GM12878 (cell line): Measurements from ENCODE around the gene TBC1D19.

Source experiments
- ASH2L ChIP-seq: fragments of 300-600, 200-600 bp; sonication (generic); IDR thresholded peaks from 2 replicates; pipeline ENCODE4 v1.6.1; 2017; ENCODE audit warnings: low read depth, mild to moderate bottlenecking, borderline replicate concordance
- FOXK2 ChIP-seq: fragments of 450-650 bp; IDR thresholded peaks from 2 replicates; pipeline ENCODE4 v1.6.1; 2017; ENCODE audit warnings: mild to moderate bottlenecking, moderate library complexity
- GABPA ChIP-seq: IDR thresholded peaks from 2 replicates; pipeline ENCODE4 v1.6.1; 2014; ENCODE audit warnings: antibody characterized with exemption, low read depth, mild to moderate bottlenecking, inconsistent platforms
- HDAC6 ChIP-seq: fragments of 200-600 bp; sonication (generic); IDR thresholded peaks from one replicate; pipeline ENCODE4 v1.8.0; 2017; ENCODE audit warnings: antibody characterized with exemption; ENCODE audit not compliant: unreplicated experiment
- MYC ChIP-seq: IDR thresholded peaks from 2 replicates; pipeline ENCODE4 v1.6.1; 2011; ENCODE audit warnings: mild to moderate bottlenecking, low read length, moderate library complexity, inconsistent platforms; ENCODE audit not compliant: insufficient read depth, insufficient replicate concordance, insufficient read length, severe bottlenecking
- NFYB ChIP-seq: IDR thresholded peaks from 2 replicates; pipeline ENCODE4 v1.6.1; 2011; ENCODE audit warnings: low read depth, mild to moderate bottlenecking, low read length, improper control_type of control experiment, moderate library complexity; ENCODE audit not compliant: insufficient read depth
- SIN3A ChIP-seq: IDR thresholded peaks from 2 replicates; pipeline ENCODE4 v1.6.1; 2012; ENCODE audit warnings: low read depth, low read length, improper control_type of control experiment
- TF ChIP-seq, protein P1 (sequence below): fragments of 450-650 bp; IDR thresholded peaks from 2 replicates; pipeline ENCODE4 v1.6.1; 2014; ENCODE audit warnings: mild to moderate bottlenecking
- TF ChIP-seq, protein P2 (sequence below), 3 experiments: IDR thresholded peaks in 2 of 3; conservative IDR thresholded peaks in 1 of 3; 2 replicates each; pipeline ENCODE4 v1.5.1; 2011; ENCODE audit warnings: low read depth in 3 of 3, low read length in 3 of 3, mild to moderate bottlenecking in 3 of 3, control low read depth in 2 of 3, moderate library complexity in 2 of 3, inconsistent platforms in 1 of 3, mixed read lengths in 1 of 3; ENCODE audit not compliant: control insufficient read depth in 2 of 3, insufficient read depth in 1 of 3; ENCODE audit errors: extremely low read depth in 1 of 3

- TF ChIP-seq, protein P1, sequence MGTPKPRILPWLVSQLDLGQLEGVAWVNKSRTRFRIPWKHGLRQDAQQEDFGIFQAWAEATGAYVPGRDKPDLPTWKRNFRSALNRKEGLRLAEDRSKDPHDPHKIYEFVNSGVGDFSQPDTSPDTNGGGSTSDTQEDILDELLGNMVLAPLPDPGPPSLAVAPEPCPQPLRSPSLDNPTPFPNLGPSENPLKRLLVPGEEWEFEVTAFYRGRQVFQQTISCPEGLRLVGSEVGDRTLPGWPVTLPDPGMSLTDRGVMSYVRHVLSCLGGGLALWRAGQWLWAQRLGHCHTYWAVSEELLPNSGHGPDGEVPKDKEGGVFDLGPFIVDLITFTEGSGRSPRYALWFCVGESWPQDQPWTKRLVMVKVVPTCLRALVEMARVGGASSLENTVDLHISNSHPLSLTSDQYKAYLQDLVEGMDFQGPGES, result no peak
- no peak for TF ChIP-seq HDAC6
- no peak for TF ChIP-seq ASH2L
- no peak for TF ChIP-seq MYC
- no peak for TF ChIP-seq FOXK2
- TF ChIP-seq, protein P2, sequence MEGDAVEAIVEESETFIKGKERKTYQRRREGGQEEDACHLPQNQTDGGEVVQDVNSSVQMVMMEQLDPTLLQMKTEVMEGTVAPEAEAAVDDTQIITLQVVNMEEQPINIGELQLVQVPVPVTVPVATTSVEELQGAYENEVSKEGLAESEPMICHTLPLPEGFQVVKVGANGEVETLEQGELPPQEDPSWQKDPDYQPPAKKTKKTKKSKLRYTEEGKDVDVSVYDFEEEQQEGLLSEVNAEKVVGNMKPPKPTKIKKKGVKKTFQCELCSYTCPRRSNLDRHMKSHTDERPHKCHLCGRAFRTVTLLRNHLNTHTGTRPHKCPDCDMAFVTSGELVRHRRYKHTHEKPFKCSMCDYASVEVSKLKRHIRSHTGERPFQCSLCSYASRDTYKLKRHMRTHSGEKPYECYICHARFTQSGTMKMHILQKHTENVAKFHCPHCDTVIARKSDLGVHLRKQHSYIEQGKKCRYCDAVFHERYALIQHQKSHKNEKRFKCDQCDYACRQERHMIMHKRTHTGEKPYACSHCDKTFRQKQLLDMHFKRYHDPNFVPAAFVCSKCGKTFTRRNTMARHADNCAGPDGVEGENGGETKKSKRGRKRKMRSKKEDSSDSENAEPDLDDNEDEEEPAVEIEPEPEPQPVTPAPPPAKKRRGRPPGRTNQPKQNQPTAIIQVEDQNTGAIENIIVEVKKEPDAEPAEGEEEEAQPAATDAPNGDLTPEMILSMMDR (IDR thresholded peaks at IDR 0.05 in 2 of 3, conservative IDR thresholded peaks at IDR 0.05 in 1 of 3; ENCODE audit: control insufficient read depth in 2 of 3, extremely low read depth in 1 of 3, insufficient read depth in 1 of 3, low read depth in 3 of 3, low read length in 3 of 3), result no peak
- TF ChIP-seq NFYB, result no peak
- TF ChIP-seq SIN3A, result no peak
- TF ChIP-seq GABPA, result no peak
Measured at GRCh38 chr4:26613735-26614134, 29.9 kb downstream of the TBC1D19 start.
